HG03342 (cell line): Measurements from ENCODE around the gene LHPP.

Source experiments
- ATAC-seq: cut with Tn5 transposase; IDR thresholded peaks from one replicate; pipeline ENCODE4 v1.9.1; 2021; ENCODE audit warnings: mild to moderate bottlenecking, moderate library complexity; ENCODE audit not compliant: unreplicated experiment

LHPP gene

DNA sequence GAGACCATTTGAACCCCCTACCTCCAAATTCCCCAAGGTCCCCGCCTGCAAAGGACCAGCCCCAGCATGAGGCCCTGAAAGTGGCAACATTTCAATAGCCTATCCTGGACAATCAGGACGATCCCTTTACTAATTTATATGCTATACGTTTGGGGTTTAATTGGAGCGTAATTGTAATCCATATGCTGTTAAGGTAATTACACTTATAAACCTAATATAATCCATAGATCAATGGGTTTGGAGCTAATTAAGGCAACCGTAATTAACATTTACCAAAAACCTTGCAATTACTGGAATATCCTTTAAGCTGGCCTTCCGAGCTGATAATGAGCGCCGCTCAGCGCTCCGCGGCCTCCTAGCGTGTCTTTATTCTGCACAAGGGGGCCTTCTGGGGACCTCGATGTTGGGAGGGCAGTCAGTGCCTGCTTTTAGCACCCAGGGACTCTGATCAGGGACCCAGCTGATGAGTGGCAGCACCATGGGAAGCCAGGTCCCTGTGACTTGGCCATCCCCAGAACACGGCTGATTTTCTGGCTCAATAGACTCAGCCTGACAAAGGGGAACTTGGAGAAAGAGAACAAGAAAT is 91.2 kb downstream of the LHPP start:
- ATAC-seq: no peak

DNA sequence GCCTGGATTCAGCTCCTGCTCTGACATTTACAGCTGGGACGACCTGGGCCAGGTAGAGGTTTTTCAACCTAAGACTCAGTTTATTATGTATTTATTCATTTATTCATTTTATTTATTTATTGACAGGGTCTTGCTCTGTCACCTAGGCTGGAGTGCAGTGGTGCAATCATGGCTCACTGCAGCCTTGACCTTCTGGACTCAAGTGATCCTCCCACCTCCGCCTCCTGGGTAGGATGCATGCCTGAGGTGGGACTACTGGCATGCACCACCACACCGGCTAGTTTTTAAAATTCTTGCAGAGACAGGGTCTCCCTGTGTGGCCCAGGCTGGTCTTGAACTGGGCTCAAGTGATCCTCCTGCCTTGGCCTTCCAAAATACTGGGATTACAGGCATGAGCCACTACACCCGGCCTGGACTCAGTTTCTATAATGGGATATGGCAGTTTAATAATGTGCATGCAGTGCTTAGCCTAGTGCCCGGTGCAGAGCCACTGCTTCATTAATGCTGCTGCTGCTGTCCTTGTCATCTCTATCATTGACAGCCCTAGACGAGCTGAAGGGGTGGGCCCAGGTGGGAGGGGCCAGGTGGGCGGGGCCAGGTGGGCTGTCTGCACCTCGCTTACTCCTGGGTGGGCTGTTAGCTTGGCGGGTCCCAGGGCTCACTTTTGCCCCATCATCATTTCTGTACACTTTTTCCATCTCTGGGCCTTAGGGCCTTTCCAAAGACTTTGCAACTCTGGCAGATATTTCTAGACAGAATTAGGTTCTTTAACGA is 92.6 kb downstream of the LHPP start:
- no peak for ATAC-seq

DNA sequence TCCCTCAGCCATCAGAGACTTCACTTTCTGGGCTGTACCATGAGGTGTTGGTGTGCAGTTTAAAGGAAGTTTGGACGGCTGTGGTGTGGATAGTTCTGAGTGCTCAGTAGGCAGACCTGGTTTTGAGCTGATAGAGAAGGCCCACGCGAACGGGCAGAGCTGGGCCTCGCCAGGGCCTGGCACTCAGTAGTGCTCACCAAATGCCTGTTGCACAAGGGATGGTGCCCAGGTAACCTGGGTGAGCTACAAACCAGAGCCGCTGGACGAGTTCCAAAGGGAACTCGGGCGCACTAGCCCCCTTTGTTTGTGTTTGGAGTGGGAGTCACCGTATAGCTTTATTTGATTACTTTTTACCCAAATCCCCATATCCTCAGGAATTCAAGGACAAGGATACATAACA is 95.5 kb downstream of the LHPP start:
- ATAC-seq: no peak

DNA sequence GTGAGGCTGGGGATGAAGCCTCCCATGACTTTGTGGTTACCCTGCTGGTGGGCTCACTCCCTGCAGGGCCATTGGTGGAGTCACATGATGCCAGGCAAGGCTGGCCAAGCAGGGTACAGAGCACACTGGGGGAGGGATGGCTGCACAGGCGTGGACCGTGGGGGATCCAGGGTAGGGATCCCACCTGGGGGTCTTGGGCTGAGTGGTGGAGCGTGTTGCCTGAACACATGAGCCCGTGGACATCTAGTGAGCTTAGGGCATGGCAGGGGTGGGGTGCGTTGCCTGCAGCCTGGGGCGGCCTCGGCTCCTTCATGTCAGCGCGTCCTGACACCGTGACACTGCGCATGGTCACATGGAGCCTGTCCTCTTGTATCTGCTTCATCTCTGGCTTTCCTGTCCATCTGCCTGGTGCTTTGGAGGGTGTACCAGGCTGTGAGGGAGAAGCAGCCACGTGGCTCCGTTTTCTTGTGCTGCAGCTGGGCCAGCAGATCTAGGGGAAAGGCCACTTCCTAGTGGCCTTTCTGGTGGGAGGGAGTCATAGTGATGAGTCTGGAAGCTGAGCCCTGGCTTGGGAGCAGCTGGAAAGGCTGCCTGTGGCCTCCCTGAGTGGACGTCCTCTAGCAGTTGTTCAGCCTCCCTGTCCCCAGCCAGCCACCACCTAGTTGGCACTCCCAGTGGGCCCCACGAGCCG is 96.2 kb downstream of the LHPP start:
- ATAC-seq: no peak

DNA sequence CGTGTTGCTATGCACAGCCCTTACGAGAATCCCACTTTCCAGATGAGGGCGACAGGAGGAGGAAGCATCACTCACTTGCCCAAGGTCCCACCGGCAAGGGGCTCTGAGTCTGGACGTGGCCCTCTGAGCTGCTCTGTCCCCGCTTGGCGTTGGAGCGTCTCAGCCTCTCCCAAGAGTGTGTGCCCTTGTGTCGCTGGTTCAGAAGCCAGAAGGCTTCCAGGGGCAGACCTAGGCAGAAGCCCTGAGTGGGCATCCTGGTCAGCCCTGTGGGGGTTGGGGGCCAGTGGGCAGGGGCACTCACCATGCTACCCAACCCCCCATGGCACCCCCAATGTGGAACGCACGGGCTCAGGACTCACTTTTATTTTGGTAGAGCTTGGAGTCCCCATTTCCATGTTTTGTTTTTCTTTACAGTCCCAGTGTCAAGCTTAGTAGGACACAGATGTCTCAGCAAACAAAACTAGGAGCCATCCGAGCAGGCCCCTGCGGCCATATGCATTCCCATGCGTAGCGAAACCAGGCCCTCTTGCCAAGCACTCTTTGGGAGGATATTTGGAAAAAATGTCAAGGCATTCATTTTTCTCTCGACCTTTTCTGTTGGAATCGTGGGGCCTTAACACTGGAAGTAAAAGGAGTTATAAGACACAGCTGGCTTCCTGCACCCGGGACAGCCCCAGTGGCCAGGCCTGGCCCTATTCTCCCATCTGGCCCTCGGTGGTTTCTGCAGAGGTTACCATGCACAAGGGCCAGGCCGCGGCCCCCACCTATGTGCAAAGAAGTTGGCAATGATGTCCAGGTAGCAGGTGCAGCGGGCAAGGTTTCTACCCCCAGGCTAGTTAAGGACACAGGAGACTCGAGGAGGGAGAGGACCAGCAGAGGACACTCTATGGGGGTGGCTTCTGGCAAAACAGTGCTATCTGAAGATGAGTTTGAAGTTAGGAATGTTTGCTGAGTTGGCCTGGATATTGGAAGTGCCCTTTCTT is 97.0 kb downstream of the LHPP start:
- ATAC-seq: no peak

DNA sequence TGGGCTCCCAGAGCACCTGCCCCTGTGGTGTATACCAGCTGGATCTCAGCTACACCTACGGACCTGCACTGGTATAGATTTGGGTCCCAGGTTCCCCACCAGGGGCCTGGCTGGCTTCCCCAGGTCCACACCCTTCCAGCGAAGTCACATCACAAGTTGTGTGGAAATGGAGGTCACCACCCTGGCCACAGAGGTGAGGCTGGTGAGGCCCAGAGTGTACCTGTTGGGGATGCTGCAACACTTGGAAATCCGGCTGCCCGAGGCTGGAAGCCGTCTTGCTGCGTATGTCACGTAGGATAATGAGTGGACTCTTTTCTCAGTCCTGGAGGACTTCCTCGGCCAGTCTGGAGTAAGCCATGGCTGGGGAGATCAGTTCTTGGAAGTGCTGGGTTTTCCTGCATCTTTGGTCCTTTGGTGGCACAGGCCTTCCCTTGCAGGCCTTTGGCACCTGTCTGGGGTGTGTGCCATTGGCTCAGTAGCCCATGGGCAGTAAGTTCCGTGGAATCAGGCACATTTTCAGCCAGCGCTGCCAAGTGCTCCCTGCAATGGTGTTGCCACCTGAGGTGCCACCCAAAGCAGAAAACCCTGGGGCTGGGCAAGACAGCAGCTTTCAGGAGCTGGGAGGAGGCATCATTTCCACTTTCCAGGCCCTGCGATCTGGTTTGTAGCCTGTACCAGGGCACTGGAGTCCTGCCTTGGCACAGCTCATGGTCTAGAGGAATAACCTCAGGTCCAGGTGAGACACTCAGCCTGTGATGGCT is 97.9 kb downstream of the LHPP start:
- no peak for ATAC-seq

DNA sequence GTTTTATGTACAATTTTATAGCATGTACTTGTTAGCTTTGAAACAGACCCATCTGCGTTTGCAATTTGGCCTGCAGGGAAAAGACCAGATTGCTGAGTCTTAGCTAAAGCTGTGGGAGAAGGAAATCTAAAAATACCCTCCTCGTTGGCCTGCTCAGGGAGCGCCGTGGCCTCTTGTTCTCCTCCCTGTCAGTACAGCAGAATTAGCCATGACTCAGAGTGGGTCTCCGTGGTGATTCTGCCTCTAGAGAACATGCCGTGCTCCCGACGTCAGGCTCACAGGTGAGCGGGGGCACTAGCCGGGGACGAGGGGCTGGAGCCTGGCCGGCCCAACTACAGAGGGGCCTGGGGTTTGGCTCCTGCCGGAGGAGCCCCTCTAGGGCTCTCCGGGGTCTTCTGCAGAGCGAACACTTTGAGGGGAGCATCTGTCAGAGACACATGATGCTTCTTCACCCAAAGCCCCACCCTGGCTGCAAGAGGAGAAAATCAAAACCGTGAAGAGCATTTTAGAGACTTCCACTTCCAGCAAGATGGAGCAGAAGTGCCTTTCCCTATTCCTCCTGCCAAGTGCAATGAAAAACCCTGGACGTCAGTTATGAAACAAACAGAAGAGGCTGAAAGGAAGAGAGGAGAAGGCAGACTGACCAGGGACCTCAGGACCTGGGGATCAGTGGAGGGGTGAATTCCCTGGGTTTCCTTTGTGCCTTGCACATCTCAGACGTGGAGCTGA is 98.9 kb downstream of the LHPP start:
- ATAC-seq: no peak

DNA sequence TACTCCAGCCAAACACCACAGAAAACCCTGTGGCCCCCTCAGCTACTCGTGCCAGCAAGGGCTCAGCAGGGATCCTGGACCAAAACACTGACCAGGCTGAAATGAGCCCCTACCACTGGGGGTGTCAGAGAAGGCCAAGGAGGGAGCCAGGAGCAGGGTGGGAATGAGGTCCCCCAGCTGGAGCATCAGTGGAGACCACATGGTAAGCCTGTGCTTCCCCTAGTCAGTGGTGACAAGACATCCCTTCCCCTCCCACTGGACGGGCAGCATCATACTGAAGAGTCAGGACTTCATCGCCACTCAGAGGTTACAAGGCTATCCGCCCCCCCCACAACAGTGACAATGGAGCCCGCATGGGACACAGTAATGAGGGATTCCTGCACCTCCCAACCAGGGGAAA is 99.6 kb downstream of the LHPP start:
- no peak for ATAC-seq

DNA sequence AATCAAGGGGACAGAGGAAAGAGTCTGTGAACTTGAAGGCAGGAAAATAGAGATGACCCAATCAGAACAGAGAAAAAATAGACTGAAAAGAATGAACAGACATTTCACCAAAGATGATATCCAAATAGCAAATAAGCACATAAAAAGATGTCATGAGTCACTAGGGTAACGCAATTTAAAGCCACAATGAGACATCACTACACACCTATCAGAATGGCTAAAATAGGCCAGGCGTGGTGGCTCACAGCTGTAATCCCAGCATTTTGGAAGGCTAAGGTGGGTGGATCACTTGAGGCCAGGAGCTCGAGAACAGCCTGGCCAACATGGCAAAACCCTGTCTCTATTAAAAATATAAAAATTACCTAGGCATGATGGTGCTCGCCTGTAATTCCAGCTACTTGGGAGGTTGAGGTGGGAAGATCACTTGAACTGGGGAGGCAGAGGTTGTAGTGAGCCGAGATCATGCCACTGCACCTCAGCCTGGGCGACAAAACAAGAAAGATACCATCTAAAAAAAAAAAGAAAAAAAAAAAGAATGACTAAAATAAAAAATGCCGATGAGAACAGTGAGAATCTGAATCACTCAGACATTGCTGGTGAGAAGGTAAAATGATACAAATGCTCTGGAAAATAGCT is 100.9 kb downstream of the LHPP start:
- no peak for ATAC-seq

DNA sequence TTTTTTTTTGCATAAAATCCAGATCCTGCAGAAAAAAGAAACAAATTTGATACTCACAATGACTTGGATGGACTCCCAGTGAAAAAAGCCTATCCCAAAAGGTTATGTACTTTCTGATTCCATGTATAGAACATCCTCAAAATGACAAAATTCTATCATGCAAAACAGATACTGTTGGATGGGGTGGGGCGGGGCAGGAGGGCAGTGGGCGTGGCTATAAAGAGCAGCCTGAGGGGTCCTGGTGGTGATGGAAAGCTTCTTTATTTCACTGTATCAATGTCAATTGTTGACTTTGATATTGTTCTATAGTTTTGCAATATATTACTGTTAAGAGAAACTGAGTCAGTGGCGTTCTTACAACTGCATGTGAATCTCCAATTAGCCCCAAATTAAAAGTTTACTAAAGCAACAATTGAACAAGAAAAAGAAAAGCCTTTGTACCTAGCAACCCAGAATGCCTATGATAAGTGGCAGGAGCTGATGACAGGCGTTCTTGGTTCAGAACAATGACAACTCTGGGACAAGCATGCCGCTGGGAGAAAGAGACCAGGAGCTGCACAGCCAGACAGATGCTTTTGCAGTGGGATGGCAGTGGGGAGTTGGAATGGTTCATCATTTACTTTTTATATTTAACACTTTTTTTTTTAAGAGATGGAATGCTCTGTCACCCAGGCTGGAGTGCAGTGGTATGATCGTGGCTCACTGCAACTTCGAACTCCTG is 101.9 kb downstream of the LHPP start:
- ATAC-seq: no peak

DNA sequence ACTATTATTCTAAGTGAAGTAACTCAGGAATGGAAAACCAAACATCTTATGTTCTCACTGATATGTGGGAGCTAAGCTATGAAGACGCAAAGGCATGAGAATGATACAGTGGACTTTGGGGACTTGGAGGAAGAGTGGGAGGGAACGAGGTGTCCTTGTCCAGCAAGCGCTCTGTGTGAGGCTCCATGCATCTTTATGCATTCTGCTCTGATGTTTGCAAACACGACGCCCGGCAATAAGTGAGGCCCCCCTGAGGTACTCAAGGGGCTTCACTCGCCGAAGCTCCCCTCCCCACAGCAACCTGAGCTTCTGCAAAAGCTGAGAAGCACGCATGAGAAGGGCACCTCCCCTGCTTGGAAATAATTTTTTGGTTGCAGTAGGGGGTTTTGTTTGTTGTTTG is 103.3 kb downstream of the LHPP start:
- no peak for ATAC-seq

DNA sequence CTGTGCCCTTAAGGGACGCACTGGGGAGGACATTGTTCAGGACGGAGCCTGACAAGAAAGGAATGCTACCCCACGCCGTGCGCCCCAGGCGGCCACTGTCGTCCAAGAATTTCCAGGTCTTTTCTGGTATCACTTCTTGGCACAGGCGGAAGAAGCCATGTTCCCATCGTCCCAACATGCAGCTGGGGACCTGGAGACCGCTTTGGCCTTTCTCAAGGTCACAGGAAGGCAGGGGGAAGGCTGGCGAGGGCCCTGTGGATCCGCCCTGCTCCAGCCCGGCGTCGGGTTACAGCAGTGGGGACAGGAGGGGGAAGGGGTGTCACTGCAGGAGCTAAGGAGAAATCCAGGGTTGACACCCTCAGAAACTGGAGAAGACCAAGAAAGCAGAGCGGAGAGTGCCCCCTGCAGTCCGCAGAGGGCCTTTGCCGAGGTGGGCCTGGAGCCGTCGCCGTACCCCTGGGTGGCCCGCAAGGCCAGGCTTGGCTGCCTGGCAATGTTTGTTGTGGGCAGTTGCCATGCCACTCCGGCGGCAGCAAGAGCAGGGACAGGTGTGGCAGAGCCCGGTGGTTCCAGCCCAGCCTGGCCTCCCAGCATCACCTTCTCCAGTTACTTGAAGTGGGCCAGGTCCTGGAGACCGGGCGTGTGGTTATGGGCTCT is 104.1 kb downstream of the LHPP start:
- ATAC-seq: no peak

DNA sequence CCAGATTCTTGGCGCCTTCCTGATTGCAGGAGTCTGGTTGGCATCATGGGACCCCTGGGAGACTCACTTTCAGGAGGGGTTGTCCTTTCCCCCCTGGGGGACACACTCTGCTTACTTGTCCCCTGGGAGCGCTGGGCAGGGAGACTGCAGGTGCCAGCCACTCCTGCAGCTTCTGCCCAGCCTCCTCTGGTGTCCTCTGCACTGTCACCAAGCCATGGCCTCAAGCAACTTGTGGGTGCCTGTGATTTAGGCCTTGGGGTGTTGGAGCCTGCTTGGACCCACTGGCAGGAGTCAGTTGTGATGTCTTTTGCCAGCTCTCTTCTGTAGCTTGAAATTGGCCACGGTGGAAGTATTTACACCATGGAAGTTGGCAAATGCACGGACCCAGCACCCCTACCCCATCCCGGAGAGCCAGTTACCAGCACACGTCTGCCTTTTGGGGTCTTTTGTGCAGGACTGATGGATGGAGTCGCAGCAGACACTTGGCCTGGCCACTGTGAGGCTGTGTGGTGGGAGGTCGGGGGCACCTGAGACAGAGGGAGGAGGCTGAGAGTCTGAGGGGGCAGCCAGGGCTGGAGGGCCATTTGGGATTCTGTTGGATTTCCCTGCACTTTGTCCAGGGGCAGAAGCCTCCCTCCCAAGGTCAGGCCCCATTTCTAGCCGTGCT is 104.7 kb downstream of the LHPP start:
- no peak for ATAC-seq

DNA sequence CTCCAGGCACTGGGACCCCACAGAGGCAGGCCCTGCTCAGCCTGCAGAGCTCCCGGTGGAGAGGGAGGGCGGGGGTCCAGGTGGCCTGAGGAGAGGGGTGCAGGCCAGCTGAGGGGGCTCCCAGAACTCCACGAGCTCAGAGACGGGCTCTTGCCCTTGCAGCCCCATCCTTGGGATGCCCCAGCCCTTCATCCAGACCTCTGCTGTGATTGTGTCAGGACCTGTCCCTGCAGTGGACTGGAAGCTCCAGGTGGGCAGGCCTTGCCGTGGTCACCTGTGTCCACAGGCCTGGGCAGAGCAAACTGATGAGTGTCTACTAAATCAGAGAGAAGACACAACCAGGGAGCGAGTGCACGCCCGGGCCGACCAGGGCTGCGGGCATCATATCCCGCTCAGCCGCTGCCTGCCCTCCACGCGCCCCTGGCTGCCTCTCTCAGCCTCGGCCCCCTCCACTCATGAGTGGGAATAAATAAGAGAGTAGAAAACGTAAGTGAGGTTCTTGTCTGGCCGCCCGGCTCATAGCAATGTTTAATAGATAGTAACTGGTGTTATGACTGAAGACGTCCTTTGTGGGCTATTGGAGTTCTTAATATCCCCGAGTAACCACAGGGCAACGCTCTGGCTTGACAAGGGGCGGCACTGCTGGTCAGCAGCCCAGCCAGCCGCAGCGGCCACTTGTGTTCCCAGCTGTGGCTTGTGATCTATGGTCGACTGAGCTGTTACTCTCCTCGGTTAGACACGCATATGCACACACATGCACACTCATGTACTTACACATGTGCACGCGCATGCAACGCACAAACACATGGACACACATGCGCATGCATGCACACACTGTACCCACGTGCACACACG is 105.6 kb downstream of the LHPP start:
- ATAC-seq: no peak

DNA sequence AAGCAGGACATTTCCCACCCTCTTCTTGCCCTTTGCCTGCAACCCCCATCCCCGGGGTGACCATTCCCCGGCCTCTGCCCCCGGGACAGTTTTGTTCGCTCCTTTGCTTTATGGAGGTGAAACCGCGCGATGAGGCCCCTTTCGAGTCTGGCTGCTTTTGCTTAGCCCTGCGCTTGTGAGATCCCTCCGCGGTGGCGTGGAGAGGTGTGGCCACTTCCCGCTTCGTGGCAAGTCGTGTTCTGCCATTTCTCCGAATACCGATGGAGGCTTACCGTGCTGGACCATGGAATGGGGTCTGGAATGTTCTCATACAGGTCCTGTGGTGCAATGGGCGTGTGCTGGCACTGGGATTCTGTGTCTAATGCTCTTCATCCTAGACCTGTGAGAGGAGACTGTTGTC is 106.7 kb downstream of the LHPP start:
- no peak for ATAC-seq

DNA sequence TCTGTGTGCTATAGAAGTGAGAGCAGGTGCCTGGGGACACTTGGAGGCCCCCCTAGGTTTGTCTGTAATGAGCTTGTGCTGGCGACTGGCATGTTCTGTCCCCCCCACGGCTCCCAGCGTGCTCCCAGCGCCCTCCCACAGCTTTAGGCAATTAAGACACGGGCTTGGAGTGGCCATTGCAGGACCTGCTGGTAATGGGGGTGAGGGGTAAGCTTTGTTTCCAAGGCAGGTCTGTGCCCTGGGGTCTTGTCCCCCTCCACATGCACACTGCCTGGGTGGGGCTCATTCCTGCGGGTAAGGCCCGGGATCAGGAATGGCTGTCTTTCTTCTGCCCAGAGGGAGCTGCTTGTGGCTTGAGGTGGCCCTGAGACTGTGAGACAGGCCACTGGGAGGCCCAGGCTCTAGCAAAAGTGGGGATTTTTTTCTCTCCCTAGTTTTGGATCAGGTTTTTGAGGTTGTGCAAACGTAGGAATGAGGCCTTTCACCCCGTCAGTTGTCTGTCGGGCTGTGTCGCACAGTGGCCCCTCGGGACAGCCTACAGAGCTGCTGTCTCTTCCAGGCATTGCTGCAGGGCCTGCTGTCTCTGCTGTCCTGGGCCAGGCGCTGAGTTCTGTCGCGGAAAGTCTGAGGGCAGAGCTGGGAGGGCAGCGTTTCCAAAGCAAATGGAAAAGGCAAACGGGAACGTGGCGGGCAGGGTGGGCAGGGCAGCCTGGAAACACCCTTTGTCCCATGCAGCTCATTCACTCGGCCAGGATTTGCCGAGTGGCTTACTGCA is 107.4 kb downstream of the LHPP start:
- no peak for ATAC-seq
